NCI-H2196 treated with DMSO at 0.1 percent for 48 hours (cell line): ENCODE measurements around the gene NTNG2.
"Not testable (repeated sequence)": the region's sequence is repeated elsewhere in the genome, so short reads cannot be mapped to it uniquely, and the experiment has no call there.

ENCODE experiments used
- DNase-seq: peaks from one replicate; lab custom pipeline; 2025; ENCODE audit not compliant: unreplicated experiment; lab: John Stamatoyannopoulos, UW

Gene NTNG2, protein sequence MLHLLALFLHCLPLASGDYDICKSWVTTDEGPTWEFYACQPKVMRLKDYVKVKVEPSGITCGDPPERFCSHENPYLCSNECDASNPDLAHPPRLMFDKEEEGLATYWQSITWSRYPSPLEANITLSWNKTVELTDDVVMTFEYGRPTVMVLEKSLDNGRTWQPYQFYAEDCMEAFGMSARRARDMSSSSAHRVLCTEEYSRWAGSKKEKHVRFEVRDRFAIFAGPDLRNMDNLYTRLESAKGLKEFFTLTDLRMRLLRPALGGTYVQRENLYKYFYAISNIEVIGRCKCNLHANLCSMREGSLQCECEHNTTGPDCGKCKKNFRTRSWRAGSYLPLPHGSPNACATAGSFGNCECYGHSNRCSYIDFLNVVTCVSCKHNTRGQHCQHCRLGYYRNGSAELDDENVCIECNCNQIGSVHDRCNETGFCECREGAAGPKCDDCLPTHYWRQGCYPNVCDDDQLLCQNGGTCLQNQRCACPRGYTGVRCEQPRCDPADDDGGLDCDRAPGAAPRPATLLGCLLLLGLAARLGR

DNA sequence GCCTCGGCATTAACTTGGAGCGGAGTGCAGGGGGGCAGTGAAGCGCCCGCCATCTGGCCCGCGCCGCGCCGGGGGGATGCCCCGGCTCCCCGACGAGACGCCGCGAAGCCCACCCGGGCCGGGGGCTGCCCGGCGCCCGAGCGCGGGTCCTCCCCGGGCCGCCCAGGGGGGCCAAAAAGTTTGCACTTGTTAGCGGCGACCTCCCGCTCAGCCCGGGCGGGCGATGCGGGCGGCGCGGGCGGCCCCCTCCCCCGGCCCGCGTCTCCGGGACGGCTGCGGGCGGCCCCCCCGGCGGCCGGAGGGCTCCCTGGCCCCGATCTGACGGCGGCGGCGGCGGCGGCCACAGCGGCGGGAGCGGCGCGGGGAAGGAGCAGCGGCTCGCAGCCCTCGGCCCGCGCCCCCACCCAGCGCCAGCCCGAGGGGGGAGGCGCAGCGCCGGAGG lies at the start of gene NTNG2:
Gene NTNG2, plus strand, starts transcription at position 316 of the 442 bp plus-strand sequence. CDS start 4,774 bp downstream, outside the sequence.
- DNase-seq: no peak

DNA sequence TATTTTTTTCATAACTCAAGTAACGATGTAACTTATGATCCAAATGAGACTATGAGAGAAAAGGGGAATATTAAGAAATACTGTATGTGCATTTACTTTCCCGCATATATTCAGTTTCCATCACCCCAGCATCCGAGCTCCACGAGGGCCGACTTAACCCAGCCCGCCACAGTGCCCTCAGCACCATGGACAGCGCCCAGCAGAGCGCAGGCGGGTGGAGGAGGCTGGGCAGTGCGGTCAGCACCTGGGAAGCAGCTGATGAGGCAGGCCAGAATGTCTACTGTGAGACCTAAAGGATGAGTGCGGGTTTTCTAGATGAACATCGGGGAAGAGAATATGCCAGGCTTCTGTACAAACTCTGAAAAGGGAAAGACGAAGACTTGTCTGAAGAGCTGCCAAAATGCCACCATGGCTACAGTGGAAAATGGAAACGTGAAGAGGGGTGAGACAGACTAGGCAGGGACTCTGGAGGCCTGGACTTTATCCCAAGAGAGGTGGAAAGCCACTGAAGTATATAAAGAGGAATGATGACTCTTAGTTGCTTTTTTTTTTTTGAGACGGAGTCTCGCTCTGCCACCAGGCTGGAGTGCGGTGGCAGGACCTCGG lies 47.7 kb upstream of the NTNG2 start:
- DNase-seq: no peak

DNA sequence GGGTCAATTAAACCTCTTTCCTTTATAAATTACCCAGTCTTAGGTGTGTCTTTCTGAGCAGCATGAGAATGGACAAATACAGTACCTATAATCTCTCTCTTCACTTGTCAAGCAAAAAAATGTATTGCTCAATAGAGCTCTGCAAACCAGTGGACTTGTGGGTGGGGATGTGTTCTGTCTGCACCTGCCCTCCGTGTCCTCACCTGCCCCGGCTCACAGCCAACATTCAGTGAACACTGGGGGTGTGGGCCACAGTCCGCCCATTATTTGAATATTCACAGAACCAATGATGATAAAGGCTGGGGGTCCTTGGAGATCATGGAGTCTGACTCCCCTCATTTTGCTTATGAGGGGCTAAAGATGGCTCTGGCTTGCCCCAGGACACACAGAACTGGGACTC lies 45.3 kb upstream of the NTNG2 start:
- no peak for DNase-seq

DNA sequence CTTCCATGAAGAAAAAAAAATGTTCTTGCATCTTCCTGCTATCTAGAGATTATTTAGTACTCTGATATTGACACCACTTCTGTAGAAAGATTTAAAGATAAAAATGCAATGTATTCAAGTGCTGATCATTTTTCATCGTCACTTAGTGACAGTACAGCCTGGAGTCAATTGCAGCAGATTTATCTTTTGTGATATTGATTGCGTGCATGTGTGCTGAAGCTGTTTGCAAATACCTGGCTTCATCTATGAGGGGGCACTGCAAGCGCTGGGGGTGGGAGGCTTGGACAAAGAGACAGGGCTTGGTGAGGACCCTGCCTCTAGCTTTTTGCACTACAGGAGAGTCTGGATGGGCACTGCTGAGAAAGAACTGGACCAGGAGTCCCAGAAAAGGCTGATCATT lies 44.2 kb upstream of the NTNG2 start:
- DNase-seq: no peak

DNA sequence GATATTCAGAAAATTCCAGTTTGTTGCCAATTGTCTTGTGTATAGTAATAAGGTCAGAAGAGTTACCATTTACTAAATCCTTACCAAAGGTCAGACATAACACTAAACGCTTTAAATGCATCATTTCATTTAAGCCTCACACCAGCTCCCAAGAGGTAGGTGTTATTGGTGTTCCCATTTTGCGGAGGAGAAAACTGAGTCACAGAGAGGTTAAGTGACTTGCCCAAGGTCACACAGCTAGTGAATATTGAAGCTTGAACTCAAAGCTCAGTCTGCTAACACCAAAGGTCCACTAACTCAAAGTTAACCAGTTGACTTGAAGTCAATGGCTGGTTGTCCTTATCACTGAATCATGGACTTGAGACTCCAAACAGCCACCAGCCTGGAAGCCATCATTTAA lies 40.8 kb upstream of the NTNG2 start:
- no peak for DNase-seq

DNA sequence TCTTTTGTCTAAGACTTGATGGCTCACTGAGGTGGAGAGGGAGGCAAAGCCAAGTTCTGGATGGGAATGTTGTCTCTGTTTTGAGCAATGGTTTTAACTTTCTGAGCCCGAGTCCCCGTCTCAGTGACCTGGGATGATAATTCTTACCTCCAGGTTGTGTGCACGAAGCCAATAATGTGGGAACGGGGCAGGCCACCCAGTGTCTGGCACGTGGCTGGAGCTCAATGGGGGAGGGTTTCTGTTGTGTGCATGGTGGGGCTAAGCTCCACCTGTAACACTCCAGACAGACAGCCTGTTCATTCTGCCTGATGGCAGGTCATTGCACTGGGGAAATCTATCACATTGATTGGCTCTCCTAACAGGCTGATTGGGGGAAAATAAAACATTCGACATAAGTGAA lies 37.1 kb upstream of the NTNG2 start:
- no peak for DNase-seq

DNA sequence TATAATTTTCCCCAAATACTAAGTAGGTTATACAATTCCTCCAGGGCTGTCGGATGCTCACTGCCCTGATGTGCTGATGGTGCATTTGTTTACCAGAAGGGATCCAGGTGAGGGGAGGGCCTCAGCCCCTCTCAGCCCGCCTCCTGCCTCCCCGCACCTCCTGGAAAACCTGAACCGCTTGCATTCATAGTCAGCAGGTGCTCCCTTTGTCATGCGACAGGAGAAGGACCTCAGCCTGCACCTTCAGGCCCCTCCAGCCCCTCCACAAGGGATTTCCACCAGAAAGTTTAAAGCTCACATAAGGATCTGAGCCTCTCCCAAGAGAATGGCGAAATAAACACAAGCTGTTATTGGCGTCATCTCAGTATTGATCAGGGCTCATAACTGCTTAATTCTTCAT lies 36.5 kb upstream of the NTNG2 start:
- no peak for DNase-seq

DNA sequence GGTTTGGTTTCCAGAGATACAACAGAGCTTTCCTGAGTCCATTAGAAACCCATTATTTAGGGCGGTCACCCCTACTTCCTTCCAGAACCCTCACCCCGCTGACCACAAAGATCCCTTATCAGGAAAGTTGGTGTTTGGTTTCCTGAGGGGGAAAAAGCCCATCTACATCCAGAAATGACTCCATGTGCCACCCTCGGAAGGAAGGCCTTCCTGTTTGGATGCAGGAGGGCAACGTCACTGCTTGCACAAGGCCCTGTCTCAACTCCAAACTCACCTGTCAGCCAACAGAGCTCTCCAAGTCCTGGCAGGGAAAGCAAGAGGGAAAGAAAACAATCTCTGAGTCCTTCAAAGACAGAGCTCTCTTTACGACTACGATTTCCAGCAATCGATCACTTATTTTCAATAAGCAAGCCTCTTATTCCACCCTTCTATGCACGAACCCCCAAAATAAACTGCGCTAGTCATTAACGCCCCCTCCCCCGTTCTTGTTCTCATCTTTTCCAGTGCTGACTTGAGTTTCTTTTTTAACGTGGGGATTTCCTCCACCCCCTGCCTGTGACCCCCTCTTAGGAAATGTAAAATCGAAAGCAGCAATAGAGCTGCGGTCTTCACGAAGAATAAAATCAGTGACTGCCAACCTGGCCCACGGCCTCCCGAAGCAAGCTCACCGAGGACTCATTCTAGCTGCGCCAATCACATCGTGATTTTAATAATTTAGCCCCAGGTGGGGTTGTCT lies 35.7 kb upstream of the NTNG2 start:
- no peak for DNase-seq

DNA sequence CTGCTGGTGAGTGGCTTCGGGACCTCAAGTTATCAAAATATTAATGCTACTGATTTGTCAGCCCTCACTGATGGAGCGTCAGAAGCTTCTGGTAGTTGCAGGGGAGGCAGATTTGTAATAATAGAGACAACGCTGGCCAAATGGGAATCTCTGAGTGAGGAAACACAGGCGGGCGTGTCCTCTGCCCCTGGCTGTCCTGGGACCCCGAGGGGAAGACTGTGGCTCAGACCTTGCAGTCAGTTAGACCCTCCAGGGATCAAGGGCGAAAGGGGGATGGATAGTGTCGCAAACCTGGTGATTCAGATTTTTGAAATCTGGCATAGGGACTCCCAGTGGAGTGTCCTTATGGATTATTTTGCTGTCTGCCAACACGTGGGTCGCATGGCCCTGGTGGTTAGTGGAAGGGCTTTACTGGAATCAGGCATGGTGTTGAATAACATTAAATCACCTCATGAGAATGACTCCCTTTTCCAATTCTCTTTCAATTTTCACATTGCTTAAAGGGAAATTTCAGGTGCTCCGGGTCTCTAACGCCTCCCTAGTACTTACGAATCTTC lies 35.1 kb upstream of the NTNG2 start:
- DNase-seq: no peak

DNA sequence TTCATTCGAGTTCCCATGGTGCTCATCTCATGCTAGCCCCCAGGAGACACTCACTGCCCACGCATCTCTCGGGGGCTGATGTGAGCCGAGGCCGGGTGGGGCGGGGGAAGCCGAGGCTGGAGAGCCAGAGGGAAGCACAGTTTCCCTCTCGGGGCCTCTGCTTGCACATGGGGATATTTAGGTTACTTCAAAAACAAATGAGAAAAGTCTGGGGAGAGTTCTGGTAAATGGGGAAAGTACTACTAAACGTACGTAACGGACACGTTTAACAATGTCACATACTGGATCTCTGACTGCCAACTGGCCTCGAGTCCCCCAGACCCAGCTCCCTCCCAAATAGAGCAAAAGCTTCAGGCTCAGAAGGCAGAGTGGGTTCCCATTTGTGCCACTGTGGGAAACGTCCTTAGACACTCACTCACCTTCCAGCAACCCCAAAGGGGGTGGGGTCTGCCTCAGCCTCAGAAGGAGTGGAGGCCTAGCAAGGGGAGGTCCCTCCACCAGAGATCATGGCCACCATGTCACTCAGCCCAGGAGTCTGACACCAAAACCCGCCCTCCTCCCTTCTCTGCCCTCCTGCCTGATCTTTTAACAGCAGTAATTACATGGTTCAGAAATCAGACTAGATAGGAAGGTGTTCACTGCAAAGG lies 33.8 kb upstream of the NTNG2 start:
- no peak for DNase-seq

DNA sequence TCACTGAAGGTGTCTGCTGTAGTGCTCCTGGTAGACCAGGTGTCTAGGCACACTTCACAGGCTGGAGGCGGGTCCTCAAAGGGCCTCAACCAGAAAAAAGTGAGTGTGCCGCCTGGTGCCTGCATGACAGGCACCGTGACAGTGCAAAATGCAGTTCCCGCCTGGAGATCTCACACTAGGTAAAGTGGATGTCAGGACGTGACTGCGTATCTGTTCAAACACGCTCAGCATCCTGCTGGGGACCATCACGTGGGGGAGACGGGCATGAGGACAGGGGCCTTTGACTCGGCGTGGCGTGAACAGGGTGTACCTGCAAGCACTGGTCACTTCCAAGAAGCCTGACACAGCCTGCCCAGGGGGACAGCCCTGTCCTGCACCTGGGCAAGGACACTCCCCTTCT lies 32.3 kb upstream of the NTNG2 start:
- no peak for DNase-seq

DNA sequence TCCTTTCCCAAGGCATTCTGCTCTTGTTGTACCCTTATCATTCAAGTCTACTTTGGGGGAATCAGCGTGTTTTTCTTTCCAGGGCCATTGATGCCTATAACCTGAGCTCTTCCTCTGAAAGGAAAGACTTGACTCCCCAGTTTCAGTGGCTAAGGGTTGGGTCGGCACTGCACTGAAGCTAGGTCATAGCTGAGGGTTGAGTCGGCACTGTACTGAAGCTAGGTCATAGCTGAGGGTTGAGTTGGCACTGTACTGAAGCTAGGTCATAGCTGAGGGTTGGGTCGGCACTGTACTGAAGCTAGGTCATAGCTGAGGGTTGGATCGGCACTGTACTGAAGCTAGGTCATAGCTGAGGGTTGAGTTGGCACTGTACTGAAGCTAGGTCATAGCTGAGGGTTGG lies 27.8 kb upstream of the NTNG2 start:
- not testable (repeated sequence) for DNase-seq

DNA sequence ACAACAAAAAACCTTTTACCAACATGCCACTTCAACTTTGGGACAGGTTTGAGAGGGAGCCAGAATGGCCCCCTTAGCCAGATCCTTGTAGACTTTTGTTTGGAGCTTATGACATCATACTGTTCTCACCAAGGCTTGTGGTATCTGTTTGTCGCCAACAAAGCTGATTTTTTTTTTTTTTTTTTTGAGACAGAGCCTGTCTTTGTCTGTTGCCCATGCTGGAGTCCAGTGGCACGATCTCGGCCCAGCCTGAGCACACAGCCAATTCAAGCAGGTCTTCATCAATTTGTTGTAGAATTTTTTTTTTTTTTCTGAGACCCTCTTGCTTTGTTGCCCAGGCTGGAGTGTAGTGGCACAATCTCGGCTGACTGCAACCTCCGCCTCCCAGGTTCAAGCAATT lies 26.4 kb upstream of the NTNG2 start:
- no peak for DNase-seq

DNA sequence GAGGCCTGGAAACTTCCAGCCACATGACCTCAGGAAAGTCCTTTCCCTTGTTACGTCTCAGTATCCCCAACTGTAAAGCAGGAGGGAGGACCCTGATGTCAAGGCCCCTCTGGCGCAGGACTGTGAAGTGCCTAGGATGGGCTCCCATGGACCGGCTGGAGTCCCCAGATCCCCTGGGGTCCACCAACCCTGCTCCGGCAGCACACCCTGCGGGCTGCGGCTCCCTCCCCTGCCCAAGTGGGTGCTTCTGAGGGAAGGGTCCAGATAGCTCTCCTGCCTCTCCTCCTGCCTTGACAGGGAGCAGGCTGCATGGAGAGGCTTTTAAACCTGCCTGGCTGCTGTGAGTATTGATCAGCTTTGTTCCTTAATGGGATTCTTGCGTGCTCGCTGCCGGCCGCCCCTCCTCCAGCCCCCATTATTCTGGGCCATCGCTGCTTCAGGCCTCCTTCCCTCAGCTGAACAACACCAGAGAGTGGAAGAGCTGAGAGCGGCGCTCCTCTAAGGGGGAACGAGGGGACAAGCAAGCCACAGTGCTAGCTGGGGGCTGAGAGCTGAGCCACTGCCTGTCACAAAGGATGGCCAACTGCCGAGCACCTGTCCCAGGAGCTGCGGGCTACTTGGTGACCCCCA lies 25.6 kb upstream of the NTNG2 start:
- no peak for DNase-seq

DNA sequence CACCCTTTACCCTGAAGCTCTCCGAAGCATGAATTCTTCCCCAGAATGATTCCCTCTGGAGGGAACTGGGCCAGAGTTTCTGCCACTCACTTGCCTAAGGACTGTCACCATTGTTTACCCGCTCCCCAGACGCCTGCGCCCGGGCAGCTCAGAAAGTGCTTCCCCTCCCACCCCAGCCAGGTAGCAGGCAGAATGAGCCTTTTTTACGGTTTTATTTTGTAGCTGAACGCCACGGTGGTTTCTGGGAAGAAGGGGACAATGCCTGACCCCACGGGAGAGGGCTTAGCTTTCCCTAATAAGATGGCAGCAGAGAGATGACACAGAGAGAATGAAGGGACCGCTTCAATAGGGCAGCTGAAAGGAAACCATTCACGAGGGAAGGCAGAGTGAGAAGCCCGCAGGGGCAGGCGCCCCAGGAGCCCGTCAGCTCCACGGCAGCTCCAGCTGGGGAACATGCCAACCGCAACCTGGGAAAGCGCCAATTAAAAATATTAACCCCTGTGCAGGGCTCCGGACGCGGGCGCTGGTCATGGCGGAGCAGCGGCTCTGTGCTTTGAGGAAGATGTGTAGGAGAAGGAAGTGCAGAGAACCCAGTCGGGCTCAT lies 20.4 kb upstream of the NTNG2 start:
- no peak for DNase-seq

DNA sequence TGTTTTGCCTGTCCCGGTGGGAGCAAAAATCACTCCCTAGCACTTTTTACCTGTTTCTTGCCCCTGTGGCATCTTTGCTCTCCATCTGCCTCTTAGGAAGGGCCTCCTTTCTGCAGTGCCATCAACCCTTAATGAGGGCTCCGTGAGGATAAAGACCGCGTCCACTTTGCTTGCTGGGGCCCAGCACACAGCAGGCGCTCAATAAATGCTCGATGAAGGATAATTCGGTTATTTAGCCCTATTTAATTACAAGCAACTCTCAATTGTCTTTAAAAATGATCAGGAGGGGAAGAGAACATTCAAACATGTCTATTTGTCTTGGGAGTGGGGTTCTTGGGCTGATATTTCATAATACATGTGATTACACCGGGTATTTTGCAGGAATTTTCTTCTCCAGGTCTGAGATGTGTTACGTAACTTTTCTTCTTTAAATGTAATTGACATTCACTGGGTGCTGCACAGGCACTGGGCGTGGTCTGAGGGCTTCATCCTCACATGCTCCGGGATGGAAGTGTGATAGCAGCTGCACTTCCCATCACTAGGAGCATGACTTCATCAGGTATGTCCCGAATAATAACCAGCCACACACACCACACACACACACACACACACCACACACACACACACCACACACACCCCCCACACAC lies 19.8 kb upstream of the NTNG2 start:
- no peak for DNase-seq

DNA sequence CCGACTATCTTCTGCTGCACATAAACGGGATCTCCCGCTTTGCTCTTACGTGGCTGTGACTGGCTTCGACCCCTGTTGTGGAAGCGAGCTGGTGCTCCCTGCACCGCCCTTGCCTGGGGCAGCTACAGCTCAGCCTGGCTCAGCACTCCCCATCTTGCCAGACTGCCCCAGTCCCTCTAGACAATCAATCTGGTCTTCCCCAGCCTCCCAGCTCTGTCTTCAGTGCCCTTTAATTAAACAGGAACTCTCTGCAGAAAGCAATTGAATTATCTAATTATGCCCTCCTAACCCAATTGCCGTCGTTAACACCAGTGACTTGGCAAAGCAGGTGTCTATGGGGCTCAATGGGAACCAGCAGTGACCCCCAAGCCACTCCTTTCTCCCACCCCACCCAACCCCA lies 18.9 kb upstream of the NTNG2 start:
- DNase-seq: no peak

DNA sequence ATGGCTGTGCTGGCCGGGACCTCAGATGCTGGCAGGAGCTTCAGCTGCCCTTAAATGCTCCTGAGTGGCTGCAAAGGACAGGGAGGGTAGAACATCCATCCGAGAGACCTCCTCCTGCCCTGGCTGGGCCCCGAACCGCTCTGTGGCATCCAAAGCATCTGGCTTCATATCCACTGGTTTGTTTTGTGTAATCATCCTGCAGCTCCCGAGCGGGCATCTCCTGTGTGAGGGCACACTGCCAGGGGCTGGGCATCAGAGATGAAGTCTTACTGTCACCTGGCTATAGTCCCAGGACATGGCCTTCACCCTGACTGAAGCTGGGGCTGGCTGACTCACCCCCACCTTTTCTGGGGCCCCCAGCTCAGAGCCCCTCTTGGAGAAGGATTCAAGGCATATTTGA lies 18.5 kb upstream of the NTNG2 start:
- DNase-seq: no peak

DNA sequence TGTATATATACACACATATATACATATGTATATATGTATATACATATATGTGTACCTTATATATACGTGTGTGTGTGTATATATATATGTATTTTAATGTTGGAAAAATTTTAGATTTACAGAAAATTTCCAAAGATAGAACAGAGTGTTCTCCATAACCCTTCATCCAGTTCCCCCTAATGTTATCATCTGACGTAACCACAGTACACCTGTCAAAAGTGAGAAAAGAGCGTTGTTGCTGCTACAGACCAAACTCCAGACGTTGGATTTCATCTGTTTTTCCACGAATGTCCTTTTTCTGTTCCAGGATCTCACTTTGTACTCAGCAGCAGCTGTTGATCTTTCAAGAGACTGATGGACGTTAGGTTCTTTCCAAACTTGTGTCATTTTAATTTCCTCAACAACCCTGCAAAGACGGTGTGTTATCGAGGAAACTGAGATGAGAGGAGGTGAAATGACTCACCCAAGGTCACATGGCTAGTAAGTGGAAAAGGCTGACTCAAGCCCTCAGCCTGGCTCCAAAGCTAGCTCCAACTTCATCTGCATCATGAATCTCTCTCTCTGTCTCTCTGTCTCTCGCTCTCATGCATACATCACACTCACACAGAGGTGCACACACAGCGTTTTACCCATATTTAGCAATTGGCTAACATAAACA lies 17.0 kb upstream of the NTNG2 start:
- DNase-seq: no peak
